Activated CD8-positive, alpha-beta T cell treated with anti-CD3 and anti-CD28 coated beads, Interleukin-2, amount 10 ng/mL, durations not matched to agents 7 days and 5 days (primary cell): ENCODE results near the gene CEBPE. TPM values are rescaled to one million over a fixed set of nuclear protein-coding genes. Genes with fewer than 3 reads are reported as not detected.

Source experiments
- ATAC-seq: fragments of 150-1000 bp; cut with Tn5 transposase; one replicate; pipeline ENCODE4 v1.10.0; 2021; ENCODE audit warnings: moderate library complexity
- CTCF ChIA-PET: fragments of 350-600 bp; sonication (Branson Sonifier 250); formaldehyde crosslinking; loops from one replicate; lab custom pipeline; 2021; ENCODE audit warnings: antibody characterized with exemption; lab: Charles Lee
- POLR2A ChIA-PET: fragments of 350-600 bp; sonication (Branson Sonifier 250); formaldehyde crosslinking; loops from one replicate; lab custom pipeline; 2021; ENCODE audit warnings: antibody characterized with exemption; lab: Charles Lee
- DNase-seq: peaks from one replicate; pipeline ENCODE4 v3.0.0-alpha.2; 2020
- H3K27ac Mint-ChIP-seq: one replicate; pipeline ENCODE4 v1.8.0; 2021; ENCODE audit warnings: mild to moderate bottlenecking, mixed read lengths
- H3K27me3 Mint-ChIP-seq: one replicate; pipeline ENCODE4 v1.8.0; 2021; ENCODE audit warnings: low read depth, mixed read lengths
- H3K36me3 Mint-ChIP-seq: one replicate; pipeline ENCODE4 v1.8.0; 2021; ENCODE audit warnings: low read depth, mixed read lengths
- H3K4me1 Mint-ChIP-seq: one replicate; pipeline ENCODE4 v1.8.0; 2021; ENCODE audit warnings: low read depth, mixed read lengths
- H3K4me3 Mint-ChIP-seq: one replicate; pipeline ENCODE4 v1.8.0; 2021; ENCODE audit warnings: mild to moderate bottlenecking, mixed read lengths
- H3K9me3 Mint-ChIP-seq: one replicate; pipeline ENCODE4 v1.8.0; 2022; ENCODE audit warnings: mixed read lengths; ENCODE audit not compliant: insufficient read depth
- total RNA-seq, 2 experiments: library from RNA; stranded (reverse); gene quantifications; one replicate each; pipeline ENCODE4 v1.2.3, GENCODE V29; 2021

CEBPE gene
- total RNA-seq, 2 experiments from 2014 or later: 0.50 to 0.92 TPM

- Mint-ChIP-seq H3K4me1 (peaks cover 33% of the 10 kb centered on the region), H3K9me3 (no peaks in the 10 kb centered on the region)
- POLR2A ChIA-PET: interaction anchor here (1.0 to 3.2 kb wide), 3 partner anchors 24 to 141 kb away, joined by 3 to 28 read pairs (median 4); partner anchors contain the start of genes ACIN1, C14orf119 and PRMT5
Observed at GRCh38 chr14:23070262-23071129, 48.6 kb downstream of the CEBPE start.

GRCh38 chr14:23069413-23069806, 49.6 kb downstream of the CEBPE start:
- Mint-ChIP-seq H3K27ac (no peak overlapping the region), H3K4me1 (peaks cover 33% of the 10 kb centered on the region), H3K4me3 (no peak overlapping the region), H3K36me3 (peaks cover 57% of the 10 kb centered on the region), H3K27me3 (no peaks in the 10 kb centered on the region), H3K9me3 (no peaks in the 10 kb centered on the region)
- POLR2A ChIA-PET: interaction anchor here (1.0 to 1.1 kb wide), 2 partner anchors 25 to 150 kb away, joined by 4 to 7 read pairs; partner anchors contain the start of genes ACIN1 and RBM23
- DNase-seq (no peak), ATAC-seq (no peak)
- CTCF ChIA-PET: interaction anchor here (0.7 to 4.0 kb wide), 74 partner anchors 8 to 1144 kb away, joined by 3 to 91 read pairs (median 7); partner anchors contain the start of genes ACIN1, AJUBA, C14orf119 and CDH24

More at GRCh38 chr14:23070262-23071129, 48.6 kb downstream of the CEBPE start:
- Mint-ChIP-seq H3K27ac (peak overlapping the region; percentile 77), H3K36me3 (peaks cover 60% of the 10 kb centered on the region), H3K4me3 (peak overlapping the region; percentile 96), H3K27me3 (no peaks in the 10 kb centered on the region)
- CTCF ChIA-PET: interaction anchor here (0.7 to 4.0 kb wide), 14 partner anchors 8 to 88 kb away, joined by 3 to 37 read pairs (median 6); partner anchors contain the start of genes ACIN1, AJUBA, C14orf119 and CDH24
- DNase-seq (no peak), ATAC-seq (no peak)

- peak overlapping the region; percentile 9 for H3K4me3 Mint-ChIP-seq
- H3K36me3 Mint-ChIP-seq: peaks cover 61% of the 10 kb centered on the region
Observed at GRCh38 chr14:23068789-23069412, 50.2 kb downstream of the CEBPE start.

GRCh38 chr14:23067847-23068788, 50.9 kb downstream of the CEBPE start:
- no peak for DNase-seq
- Mint-ChIP-seq H3K27ac (no peak overlapping the region), H3K4me1 (peaks cover 33% of the 10 kb centered on the region), H3K9me3 (no peaks in the 10 kb centered on the region), H3K4me3 (peak overlapping the region; percentile 8), H3K27me3 (no peaks in the 10 kb centered on the region), H3K36me3 (peaks cover 67% of the 10 kb centered on the region)
- no peak for ATAC-seq
- POLR2A ChIA-PET: interaction anchor here (0.7 to 1.1 kb wide), 4 partner anchors 10 to 479 kb away, joined by 3 to 7 read pairs (median 4); partner anchors contain the start of genes ACIN1, DAD1 and RBM23
- CTCF ChIA-PET: interaction anchor here (0.6 to 2.4 kb wide), 79 partner anchors 9 to 1142 kb away, joined by 3 to 91 read pairs (median 6); partner anchors contain the start of genes ACIN1, AJUBA, C14orf119 and CDH24

More at GRCh38 chr14:23068789-23069412, 50.2 kb downstream of the CEBPE start:
- ChIA-PET POLR2A (interaction anchor here (0.7 to 1.1 kb wide), 4 partner anchors 11 to 480 kb away, joined by 3 to 7 read pairs (median 4); partner anchors contain the start of genes ACIN1, DAD1 and RBM23), CTCF (interaction anchor here (0.6 to 2.4 kb wide), 79 partner anchors 9 to 1143 kb away, joined by 3 to 91 read pairs (median 6); partner anchors contain the start of genes ACIN1, AJUBA, C14orf119 and CDH24)
- ATAC-seq: peak; percentile 75
- peak; percentile 88 for DNase-seq
- Mint-ChIP-seq H3K9me3 (no peaks in the 10 kb centered on the region), H3K27me3 (no peaks in the 10 kb centered on the region), H3K27ac (peak overlapping the region; percentile 10), H3K4me1 (peaks cover 33% of the 10 kb centered on the region)

Other genes with a start within 250 kb of the CEBPE start
- gene LRP10, start 247.5 kb downstream of the CEBPE start, total RNA-seq: 10 to 100 TPM; 37.1 to 40.7 TPM
- under 1 TPM; 0.21 to 0.61 TPM for gene REM2, start 236.0 kb downstream of the CEBPE start, total RNA-seq
- gene RBM23, start 200.1 kb downstream of the CEBPE start, total RNA-seq: 10 to 100 TPM; 77.1 to 81.2 TPM
- 10 to 100 TPM; 55.5 to 64.9 TPM for gene PRMT5, start 189.9 kb downstream of the CEBPE start, total RNA-seq
- gene HAUS4, start 162.2 kb downstream of the CEBPE start, total RNA-seq: 10 to 100 TPM; 74.7 to 79.1 TPM
- 1 to 10 TPM in 1 of 2 experiments, under 1 TPM in 1; 0.74 to 1.4 TPM for gene AJUBA, start 136.7 kb downstream of the CEBPE start, total RNA-seq
- gene C14orf93, start 109.1 kb downstream of the CEBPE start, total RNA-seq: 1 to 10 TPM; 7.8 to 9.0 TPM
- gene PSMB5, start 84.4 kb downstream of the CEBPE start, total RNA-seq: 10 to 100 TPM; 64.5 to 74.5 TPM
- not detected for gene PSMB11, start 77.0 kb downstream of the CEBPE start, total RNA-seq
- 1 to 10 TPM; 1.6 to 1.8 TPM for gene CDH24, start 61.7 kb downstream of the CEBPE start, total RNA-seq
- gene ACIN1, start 24.1 kb downstream of the CEBPE start, total RNA-seq: 100 to 1,000 TPM; 161 to 177 TPM
- 10 to 100 TPM; 46.0 to 47.0 TPM for gene C14orf119, start 23.8 kb downstream of the CEBPE start, total RNA-seq
- not detected for gene CIROP, start 14.3 kb downstream of the CEBPE start, total RNA-seq
- gene SLC7A8, start 64.4 kb upstream of the CEBPE start, total RNA-seq: under 1 TPM; 0.24 to 0.57 TPM
- gene RNF212B, start 118.7 kb upstream of the CEBPE start, total RNA-seq: not detected
- gene HOMEZ, start 166.9 kb upstream of the CEBPE start, total RNA-seq: 1 to 10 TPM; 7.8 to 9.2 TPM
- 10 to 100 TPM; 22.6 to 28.3 TPM for gene PPP1R3E, start 183.6 kb upstream of the CEBPE start, total RNA-seq
- 1 to 10 TPM; 2.2 to 2.9 TPM for gene BCL2L2, start 187.6 kb upstream of the CEBPE start, total RNA-seq
- gene PABPN1, start 202.2 kb upstream of the CEBPE start, total RNA-seq: 100 to 1,000 TPM; 200 to 210 TPM
- gene SLC22A17, start 233.6 kb upstream of the CEBPE start, total RNA-seq: 1 to 10 TPM in 1 of 2 experiments, under 1 TPM in 1; 0.94 to 1.1 TPM
- gene EFS, start 245.9 kb upstream of the CEBPE start, total RNA-seq: not detected